NCI-H82 treated with DMSO at 0.1 percent for 48 hours (cell line): ENCODE measurements around the gene OR4K5.
"Not testable (repeated sequence)": the region's sequence is repeated elsewhere in the genome, so short reads cannot be mapped to it uniquely, and the experiment has no call there.

Source experiments
- DNase-seq: peaks from one replicate; lab custom pipeline; 2025; ENCODE audit not compliant: unreplicated experiment; lab: John Stamatoyannopoulos, UW

The OR4K5 gene

GRCh38 chr14:19920021-19920657 is at the start of gene OR4K5:
TSS of gene OR4K5 (plus strand) at chr14:19920607. CDS start at chr14:19920607, 0 bp downstream.
- DNase-seq, result no peak

GRCh38 chr14:19873178-19873577 is 47.2 kb upstream of the OR4K5 start:
- no peak for DNase-seq

GRCh38 chr14:19874842-19875241 is 45.6 kb upstream of the OR4K5 start, which contains the start of gene OR4K2:
TSS of gene OR4K2 (plus strand) at chr14:19875142. CDS start at chr14:19876268, 1,126 bp downstream.
- DNase-seq, result no peak

GRCh38 chr14:19878029-19878642 is 42.3 kb upstream of the OR4K5 start:
- no peak for DNase-seq

GRCh38 chr14:19895282-19895681 is 25.1 kb upstream of the OR4K5 start:
- no peak for DNase-seq

- no peak for DNase-seq
Measured at GRCh38 chr14:19900999-19901398, 19.4 kb upstream of the OR4K5 start.

- no peak for DNase-seq
Measured at GRCh38 chr14:19902409-19902808, 18.0 kb upstream of the OR4K5 start.

GRCh38 chr14:19906665-19907064 is 13.7 kb upstream of the OR4K5 start:
- DNase-seq, result no peak

GRCh38 chr14:19911114-19911513 is 9.3 kb upstream of the OR4K5 start:
- no peak for DNase-seq

GRCh38 chr14:19917243-19917642 is 3.2 kb upstream of the OR4K5 start:
- no peak for DNase-seq

GRCh38 chr14:19917955-19918518 is 2.4 kb upstream of the OR4K5 start:
- no peak for DNase-seq

GRCh38 chr14:19918553-19919264 is 1.7 kb upstream of the OR4K5 start:
- no peak for DNase-seq

- DNase-seq, result no peak
Measured at GRCh38 chr14:19930617-19931016, 10.2 kb downstream of the OR4K5 start, which contains the start of gene OR4K1. TSS of gene OR4K1 (plus strand) at chr14:19930917. CDS start at chr14:19935667, 4,750 bp downstream.

GRCh38 chr14:19941668-19942067 is 21.3 kb downstream of the OR4K5 start:
- DNase-seq, result no peak

- DNase-seq, result no peak
Measured at GRCh38 chr14:19947413-19948090, 27.1 kb downstream of the OR4K5 start.

GRCh38 chr14:19949218-19949617 is 28.8 kb downstream of the OR4K5 start:
- no peak for DNase-seq

- DNase-seq, result not testable (repeated sequence)
Measured at GRCh38 chr14:19969735-19970134, 49.3 kb downstream of the OR4K5 start.
